Medulla oblongata (tissue), 1 donor: ENCODE data around the gene BAIAP2L2.

Experiments
- DNase-seq: peaks from one replicate; pipeline ENCODE4 v3.0.0-alpha.2; 2015; ENCODE audit errors: extremely low spot score

The BAIAP2L2 gene

GRCh38 chr22:38068641-38069371, 41.7 kb downstream of the BAIAP2L2 start:
- no peak for DNase-seq

DNA sequence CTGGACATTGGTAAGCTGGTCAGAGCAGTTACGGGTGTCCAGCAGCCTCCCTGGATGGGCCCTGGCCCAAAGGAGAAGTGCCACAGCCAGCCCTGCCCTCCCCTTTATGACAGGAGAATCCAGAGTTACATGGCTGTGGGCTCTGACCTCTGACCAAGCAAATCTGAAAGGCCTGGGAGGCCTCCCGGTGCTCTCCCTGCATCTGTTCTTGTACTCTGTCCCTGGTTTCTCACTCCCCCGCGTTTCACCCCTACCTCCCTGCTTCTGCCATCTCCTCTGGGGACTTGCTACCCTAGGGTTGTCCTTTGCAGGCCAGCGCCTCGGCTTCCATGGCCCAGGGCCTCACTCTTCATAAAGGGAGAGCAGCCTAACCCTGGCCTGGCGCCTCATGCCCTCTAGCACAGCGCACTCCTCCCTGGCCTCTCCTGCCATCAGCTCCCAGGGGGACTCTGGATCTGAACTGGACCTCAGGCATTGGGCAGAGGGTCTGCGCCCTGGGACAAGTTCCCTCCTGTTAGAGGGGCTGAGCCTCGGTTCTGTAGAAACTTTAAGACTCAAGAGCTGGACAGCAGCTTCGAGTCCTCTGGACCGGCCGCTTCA, 42.6 kb downstream of the BAIAP2L2 start:
- DNase-seq, result no peak

GRCh38 chr22:38067028-38067415, 43.5 kb downstream of the BAIAP2L2 start:
- no peak for DNase-seq

- DNase-seq, result no peak
Measured at GRCh38 chr22:38066381-38067027, 44.0 kb downstream of the BAIAP2L2 start.

DNA sequence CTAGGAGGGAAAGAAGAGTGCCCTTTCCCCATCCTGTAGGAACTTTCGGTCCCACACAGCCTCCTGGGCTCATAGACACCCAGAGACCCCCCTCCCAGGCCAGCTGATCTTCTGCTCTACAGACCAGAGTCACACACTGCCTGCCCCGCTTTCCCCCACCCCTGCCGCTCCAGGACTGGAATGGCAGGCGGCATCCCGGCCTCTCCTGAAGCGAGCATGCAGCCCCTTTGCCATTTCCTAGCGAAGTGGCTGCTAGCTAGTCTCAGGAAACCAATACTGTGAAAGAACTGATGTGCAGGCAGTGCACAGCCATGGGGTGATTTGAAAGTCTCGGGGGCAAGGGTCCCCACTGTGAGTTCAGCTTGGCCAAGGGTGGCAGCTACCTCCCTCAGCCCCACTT, 44.9 kb downstream of the BAIAP2L2 start:
- DNase-seq, result no peak

DNA sequence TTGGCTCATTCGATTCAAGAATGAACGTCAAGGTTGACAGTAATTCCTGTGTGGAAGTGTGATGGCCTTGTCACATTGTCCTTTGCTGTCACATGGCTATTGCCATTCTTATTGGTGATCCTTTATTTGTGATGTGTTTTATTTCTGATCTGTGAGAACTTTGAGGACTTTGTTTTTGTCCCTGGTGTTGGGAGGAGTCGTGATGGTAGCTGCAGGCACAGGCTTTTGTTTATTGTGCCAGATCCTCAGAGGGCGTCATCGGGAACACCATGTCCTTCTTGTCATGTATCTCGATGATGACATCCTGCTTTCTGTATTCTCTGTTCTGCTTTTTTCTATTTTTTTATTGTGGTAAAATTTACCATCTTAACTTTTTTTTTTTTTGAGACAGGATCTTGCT, 47.7 kb downstream of the BAIAP2L2 start:
- DNase-seq, result peak; percentile 80

DNA sequence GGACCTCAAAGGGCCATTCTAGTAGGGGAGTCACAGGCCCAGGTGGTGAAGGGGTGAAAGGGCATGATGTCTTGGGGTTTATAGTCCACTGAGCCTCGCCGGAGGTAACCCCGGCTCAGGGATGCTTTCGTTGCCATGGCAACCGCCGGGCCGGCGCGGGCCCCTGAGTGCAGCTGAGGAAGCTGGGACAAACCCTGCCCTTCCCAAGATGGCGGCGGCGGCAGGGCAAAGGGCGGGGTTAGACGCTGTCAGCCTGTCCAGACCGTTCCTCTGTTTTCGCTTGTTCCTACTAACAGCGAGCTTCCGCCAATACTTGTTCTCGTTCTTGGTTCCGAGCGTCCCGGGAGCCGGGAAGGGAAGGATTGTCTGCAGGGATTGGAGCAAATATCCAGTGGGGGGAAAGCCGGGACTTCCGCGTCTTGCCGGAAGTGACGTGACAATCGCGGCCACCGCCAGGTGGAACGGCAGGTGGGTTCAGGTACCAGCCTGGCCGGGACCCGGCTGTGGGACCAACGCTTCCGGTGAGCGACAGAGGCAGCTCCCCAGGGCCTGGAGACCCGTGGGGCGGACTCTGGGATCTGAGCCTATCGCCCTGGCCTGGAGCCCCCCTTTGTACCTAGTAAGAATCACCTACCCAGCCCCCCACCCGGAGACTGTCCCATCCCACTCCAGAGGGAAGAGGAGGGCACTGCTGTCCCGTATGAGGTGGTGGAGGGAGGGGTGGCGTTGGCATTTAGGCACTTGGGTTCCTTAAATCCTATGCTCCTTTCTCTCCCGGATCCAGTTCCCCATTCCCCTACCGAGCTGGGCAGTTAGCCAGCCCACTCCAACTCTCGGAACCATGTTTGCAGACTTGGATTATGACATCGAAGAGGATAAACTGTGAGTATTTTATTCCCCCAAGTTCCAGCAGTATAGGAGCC, 53.3 kb downstream of the BAIAP2L2 start, which contains the start of gene PICK1:
TSS of gene PICK1 (plus strand) at position 436 of the 923 bp plus-strand sequence. CDS start at position 842, 406 bp downstream.
- DNase-seq, result peak; percentile 97

- DNase-seq, result peak; percentile 92
Measured at GRCh38 chr22:38051900-38052862, 58.3 kb downstream of the BAIAP2L2 start.

DNA sequence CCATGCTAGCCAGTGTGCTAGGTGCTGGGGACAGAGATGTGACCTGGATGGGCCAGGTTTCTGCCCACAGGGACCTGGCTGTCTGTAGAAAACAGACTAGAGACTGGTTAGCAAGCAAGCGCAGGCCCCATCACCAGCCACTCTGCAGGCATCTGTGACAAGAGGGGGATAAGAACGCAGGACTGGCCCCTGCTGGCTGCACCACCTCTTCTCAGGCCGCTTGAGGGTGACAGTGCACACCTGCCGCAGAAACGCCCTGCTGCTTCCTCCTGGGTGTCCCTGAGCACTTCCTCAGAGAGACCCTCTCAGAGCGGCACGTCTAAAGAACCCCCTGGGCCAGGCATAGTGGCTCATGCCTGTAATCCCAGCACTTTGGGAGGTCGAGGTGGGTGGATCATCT, 59.2 kb downstream of the BAIAP2L2 start:
- DNase-seq, result no peak

DNA sequence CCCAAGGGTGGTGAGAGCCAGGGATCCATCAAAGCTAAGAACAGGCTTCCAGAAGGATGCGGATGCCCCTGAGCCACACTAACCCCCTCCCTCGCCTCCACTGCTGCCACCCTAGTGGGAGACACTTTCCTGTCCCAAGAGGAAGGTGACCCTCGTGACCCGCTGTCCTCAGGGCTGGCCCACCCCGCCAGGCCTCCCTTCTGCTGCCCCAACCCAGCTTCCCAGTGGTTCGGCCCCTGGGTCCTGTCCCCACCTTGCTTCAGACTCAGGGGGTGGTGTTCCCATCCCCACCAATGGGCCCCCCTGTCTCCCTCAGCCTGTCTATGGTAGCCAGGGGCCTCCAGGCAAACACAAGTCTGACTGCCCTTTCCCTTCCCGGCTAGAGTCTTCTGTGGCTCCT, 59.8 kb downstream of the BAIAP2L2 start:
- DNase-seq, result no peak

- peak; percentile 84 for DNase-seq
Measured at GRCh38 chr22:38049812-38050619, 60.5 kb downstream of the BAIAP2L2 start.

DNA sequence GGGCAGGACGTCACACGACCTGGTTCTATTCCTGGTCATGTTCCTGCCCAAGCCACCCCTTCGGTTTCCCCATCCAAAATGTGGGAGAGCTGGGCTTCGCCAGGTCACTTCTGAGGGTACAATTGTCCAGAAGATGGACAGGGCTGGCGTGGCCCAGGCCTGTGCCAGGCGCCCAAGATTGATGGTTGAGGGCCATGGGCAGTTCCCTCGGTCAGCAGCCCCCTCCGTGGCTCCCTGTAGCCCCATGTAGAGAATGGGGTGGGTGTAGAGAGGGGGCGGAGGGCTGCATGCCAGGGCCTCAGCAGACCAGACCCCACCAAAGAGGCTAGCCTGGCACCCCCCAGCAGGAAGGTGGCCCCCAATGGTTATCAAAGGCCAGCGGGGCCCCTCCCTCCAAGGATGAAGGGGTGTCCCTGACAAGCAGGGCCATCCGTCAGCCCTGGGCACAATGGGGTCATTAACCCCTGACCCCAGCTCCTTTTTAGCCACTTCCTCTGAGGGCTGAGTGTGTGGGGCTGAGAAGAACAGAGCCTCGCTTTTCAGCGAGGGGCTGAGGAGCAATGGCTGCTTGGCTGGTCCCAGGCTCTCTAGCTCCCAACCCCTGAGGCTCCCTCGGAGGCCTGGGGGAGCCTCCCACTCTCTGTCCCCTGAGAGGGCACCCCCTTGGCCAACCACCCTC, 64.3 kb downstream of the BAIAP2L2 start:
- no peak for DNase-seq

- DNase-seq, result no peak
Measured at GRCh38 chr22:38043151-38044039, 67.1 kb downstream of the BAIAP2L2 start.

DNA sequence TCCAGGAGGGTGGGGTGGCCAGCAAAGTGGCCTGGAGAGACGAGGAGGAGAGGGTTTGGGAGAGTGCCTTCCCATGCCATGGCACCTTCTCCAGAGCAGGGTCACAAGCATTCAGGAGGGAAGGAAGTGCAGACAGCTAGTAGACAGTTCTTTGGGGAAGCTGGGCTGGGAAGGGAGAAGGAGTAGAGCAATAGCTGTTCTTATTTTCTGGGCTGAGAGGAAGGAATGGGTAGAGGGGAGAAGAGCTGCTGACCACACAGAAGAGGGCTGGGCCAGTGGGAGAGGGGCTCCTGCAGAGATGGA, 68.0 kb downstream of the BAIAP2L2 start:
- DNase-seq, result no peak

- no peak for DNase-seq
Measured at GRCh38 chr22:38041760-38042487, 68.6 kb downstream of the BAIAP2L2 start.

DNA sequence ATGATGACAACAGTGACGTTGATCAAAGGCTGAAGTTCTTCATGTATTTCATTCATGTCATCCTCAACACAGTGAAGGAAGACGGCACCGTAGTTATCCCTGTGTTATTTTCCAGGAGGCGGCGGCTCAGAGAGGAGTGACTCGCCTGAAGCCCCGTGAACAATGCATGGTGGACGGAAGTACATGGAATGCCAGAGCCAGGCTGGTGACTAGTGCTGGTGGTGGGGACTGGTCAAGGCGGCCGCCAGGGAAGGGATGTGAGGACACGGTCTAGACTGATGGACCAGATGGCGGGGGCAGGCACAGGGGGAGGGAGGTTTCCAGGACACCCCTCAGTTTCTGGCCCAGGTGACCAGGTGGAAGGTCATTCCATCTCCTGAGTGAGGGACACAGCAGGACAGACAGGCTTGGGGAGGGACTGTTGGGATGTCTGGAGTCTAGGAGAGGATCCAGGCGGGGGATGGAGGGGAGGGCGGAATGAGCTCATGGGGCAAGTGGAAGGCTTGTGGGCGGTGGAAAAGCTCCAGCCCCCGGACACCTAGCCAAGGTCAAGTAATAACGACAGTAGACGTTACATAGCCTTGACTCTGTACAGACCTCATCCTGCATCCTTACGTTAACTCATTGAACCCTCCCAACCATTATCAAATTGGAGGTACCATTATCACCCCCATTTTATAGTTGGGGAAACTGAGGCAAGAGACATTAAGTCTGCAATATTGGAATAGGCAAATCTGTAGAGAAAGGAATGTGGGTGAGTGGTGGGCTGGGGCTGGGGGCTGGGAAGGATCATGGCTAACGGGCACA, 69.3 kb downstream of the BAIAP2L2 start:
- DNase-seq, result no peak
